ENCODE measurements around the gene SMYD4. TPM values are rescaled to one million over a fixed set of nuclear protein-coding genes. Genes with fewer than 3 reads are reported as not detected.
"Not testable (repeated sequence)": the region's sequence is repeated elsewhere in the genome, so short reads cannot be mapped to it uniquely, and the experiment has no call there.

Gene SMYD4
- total and polyA plus RNA-seq, 2 donors (not counting 1 experiment from before 2014, with no cell fraction given): 5.1 to 11.6 TPM

DNA sequence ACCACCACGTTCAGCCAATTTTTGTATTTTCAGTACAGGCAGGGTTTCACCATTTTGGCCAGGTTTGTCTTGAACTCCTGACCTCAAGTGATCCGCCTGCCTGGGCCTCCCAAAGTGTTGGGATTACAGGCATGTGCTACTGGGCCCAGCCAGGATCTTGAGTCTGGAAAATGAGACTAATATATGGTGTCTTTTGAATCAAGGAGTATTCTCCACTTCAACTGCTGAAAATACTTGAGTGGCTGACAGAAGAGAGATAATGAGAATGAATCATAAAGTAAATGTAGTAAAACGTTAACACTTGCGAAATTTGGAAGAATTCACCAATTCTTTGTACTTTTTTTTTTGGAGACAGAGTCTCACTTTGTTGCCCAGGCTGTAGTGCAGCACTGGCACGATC, 16.6 kb downstream of the SMYD4 start:
- no peaks in the 10 kb centered on the region for H4K20me1 ChIP-seq (ENCODE audit: control insufficient read depth, extremely low read depth, insufficient read depth, low read length)
- no peaks in the 10 kb centered on the region for H3K9me3 ChIP-seq (ENCODE audit: control insufficient read depth, insufficient read depth, low read depth, low read length)
- no peak overlapping the region for H2AFZ ChIP-seq (ENCODE audit: low read length)
- H3K4me2 ChIP-seq (ENCODE audit: extremely low read depth, insufficient read depth, low read length): no peak overlapping the region
- H3K4me3 ChIP-seq (replicated peaks in 1 of 4; ENCODE audit: control extremely low read depth in 1 of 4, insufficient read depth in 1 of 4, low read depth in 3 of 4, low read length in 4 of 4): no peak overlapping the region
- no peaks in the 10 kb centered on the region for H3K79me2 ChIP-seq (ENCODE audit: control insufficient read depth, insufficient read depth, low read length)
- H3K27me3 ChIP-seq (ENCODE audit: control insufficient read depth, insufficient read depth, low read length): no peaks in the 10 kb centered on the region
- DNase-seq (ENCODE audit: low read depth in 2 of 2): peak; percentile 5 to 45
- no peaks in the 10 kb centered on the region for H3K36me3 ChIP-seq (ENCODE audit: control insufficient read depth, insufficient read depth, low read length)
- H3K27ac ChIP-seq (ENCODE audit: insufficient read depth, low read length): no peak overlapping the region
- H3K9ac ChIP-seq (ENCODE audit: insufficient read depth, low read length): no peak overlapping the region
- TF ChIP-seq EZH2 (IDR thresholded peaks at IDR 0.05; ENCODE audit: low read length, missing control alignments): no peak
- TF ChIP-seq, protein P1, sequence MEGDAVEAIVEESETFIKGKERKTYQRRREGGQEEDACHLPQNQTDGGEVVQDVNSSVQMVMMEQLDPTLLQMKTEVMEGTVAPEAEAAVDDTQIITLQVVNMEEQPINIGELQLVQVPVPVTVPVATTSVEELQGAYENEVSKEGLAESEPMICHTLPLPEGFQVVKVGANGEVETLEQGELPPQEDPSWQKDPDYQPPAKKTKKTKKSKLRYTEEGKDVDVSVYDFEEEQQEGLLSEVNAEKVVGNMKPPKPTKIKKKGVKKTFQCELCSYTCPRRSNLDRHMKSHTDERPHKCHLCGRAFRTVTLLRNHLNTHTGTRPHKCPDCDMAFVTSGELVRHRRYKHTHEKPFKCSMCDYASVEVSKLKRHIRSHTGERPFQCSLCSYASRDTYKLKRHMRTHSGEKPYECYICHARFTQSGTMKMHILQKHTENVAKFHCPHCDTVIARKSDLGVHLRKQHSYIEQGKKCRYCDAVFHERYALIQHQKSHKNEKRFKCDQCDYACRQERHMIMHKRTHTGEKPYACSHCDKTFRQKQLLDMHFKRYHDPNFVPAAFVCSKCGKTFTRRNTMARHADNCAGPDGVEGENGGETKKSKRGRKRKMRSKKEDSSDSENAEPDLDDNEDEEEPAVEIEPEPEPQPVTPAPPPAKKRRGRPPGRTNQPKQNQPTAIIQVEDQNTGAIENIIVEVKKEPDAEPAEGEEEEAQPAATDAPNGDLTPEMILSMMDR (conservative IDR thresholded peaks at IDR 0.05 in 1 of 2, IDR thresholded peaks at IDR 0.05 in 1 of 2; ENCODE audit: low read depth in 1 of 2, low read length in 2 of 2): no peak
- H3K4me1 ChIP-seq (ENCODE audit: control insufficient read depth, extremely low read depth, insufficient read depth, low read length): no peaks in the 10 kb centered on the region

DNA sequence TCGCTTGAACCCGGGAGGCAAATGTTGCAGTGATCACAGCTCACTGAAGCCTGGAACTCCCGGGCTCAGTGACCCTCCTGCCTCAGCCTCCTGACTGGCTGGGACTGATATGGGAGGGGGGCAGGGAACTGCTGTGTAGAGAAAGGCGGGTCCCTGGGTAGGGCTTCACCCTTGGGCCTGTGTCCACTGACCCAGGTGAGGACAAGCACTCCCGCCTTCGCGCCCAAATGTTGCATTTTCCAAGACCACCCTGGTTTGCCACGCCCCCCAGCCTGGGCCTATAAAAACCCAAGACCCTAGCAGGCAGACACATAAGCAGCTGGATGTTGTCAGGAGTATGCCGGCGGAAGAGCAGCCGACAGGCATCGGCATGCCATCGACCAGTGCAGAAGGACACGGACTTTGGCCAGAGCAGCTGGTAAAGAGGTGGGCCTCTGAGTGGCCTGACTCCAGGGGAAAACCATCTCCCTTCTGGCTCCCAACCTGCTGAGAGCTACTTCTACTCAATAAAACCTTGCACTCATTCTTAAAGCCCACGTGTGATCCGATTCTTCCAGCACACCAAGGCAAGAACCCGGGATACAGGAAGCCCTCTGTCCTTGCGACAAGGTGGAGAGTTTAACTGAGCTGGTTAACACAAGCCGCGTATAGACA, 19.1 kb downstream of the SMYD4 start:
- no peak overlapping the region for H3K9ac ChIP-seq (ENCODE audit: insufficient read depth, low read length)
- no peaks in the 10 kb centered on the region for H4K20me1 ChIP-seq (ENCODE audit: control insufficient read depth, extremely low read depth, insufficient read depth, low read length)
- no peaks in the 10 kb centered on the region for H3K9me3 ChIP-seq (ENCODE audit: control insufficient read depth, insufficient read depth, low read depth, low read length)
- no peak overlapping the region for H3K27ac ChIP-seq (ENCODE audit: insufficient read depth, low read length)
- TF ChIP-seq, protein P1 (conservative IDR thresholded peaks at IDR 0.05 in 1 of 2, IDR thresholded peaks at IDR 0.05 in 1 of 2; ENCODE audit: low read depth in 1 of 2, low read length in 2 of 2): no peak
- no peak for TF ChIP-seq EZH2 (IDR thresholded peaks at IDR 0.05; ENCODE audit: low read length, missing control alignments)
- H3K36me3 ChIP-seq (ENCODE audit: control insufficient read depth, insufficient read depth, low read length): no peaks in the 10 kb centered on the region
- no peak overlapping the region for H2AFZ ChIP-seq (ENCODE audit: low read length)
- no peak for DNase-seq (ENCODE audit: low read depth in 2 of 2)
- H3K4me2 ChIP-seq (ENCODE audit: extremely low read depth, insufficient read depth, low read length): no peak overlapping the region
- no peaks in the 10 kb centered on the region for H3K27me3 ChIP-seq (ENCODE audit: control insufficient read depth, insufficient read depth, low read length)
- H3K4me1 ChIP-seq (ENCODE audit: control insufficient read depth, extremely low read depth, insufficient read depth, low read length): no peaks in the 10 kb centered on the region
- no peaks in the 10 kb centered on the region for H3K79me2 ChIP-seq (ENCODE audit: control insufficient read depth, insufficient read depth, low read length)
- H3K4me3 ChIP-seq (replicated peaks in 1 of 4; ENCODE audit: control extremely low read depth in 1 of 4, insufficient read depth in 1 of 4, low read depth in 3 of 4, low read length in 4 of 4): no peak overlapping the region

DNA sequence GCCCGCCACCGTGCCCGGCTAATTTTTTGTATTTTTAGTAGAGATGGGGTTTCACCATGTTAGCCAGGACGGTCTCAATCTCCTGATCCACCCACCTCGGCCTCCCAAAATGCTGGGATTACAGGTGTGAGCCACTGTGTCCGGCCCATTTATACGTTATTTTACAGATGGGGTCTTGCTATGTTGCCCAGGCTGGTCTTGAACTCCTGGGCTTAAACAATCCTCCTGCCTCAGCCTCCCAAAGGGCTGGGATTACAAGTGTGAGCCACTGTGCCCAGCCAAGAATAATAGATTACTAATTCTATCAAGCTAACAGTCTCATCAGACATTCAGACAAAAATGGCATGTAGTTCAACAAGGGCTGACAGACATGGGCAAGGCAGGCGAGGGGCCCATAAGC, 19.9 kb downstream of the SMYD4 start:
- DNase-seq (ENCODE audit: low read depth in 2 of 2); H2AFZ ChIP-seq (ENCODE audit: low read length); H3K9me3 ChIP-seq (ENCODE audit: control insufficient read depth, insufficient read depth, low read depth, low read length); H4K20me1 ChIP-seq (ENCODE audit: control insufficient read depth, extremely low read depth, insufficient read depth, low read length); H3K9ac ChIP-seq (ENCODE audit: insufficient read depth, low read length); H3K36me3 ChIP-seq (ENCODE audit: control insufficient read depth, insufficient read depth, low read length); H3K4me3 ChIP-seq (replicated peaks in 1 of 4; ENCODE audit: control extremely low read depth in 1 of 4, insufficient read depth in 1 of 4, low read depth in 3 of 4, low read length in 4 of 4); H3K27ac ChIP-seq (ENCODE audit: insufficient read depth, low read length); H3K27me3 ChIP-seq (ENCODE audit: control insufficient read depth, insufficient read depth, low read length); H3K79me2 ChIP-seq (ENCODE audit: control insufficient read depth, insufficient read depth, low read length); H3K4me2 ChIP-seq (ENCODE audit: extremely low read depth, insufficient read depth, low read length); H3K4me1 ChIP-seq (ENCODE audit: control insufficient read depth, extremely low read depth, insufficient read depth, low read length): not testable (repeated sequence)

All from fibroblast of lung (primary cell).